ENCODE measurements around the gene NGB.

- TF ChIP-seq POLR2A (IDR thresholded peaks at IDR 0.05; ENCODE audit: low read depth, low read length) (no peak), TAF1 (IDR thresholded peaks at IDR 0.05; ENCODE audit: borderline replicate concordance, low read depth, low read length) (no peak), POLR2AphosphoS5 (IDR thresholded peaks at IDR 0.05; ENCODE audit: low read depth, low read length) (no peak)
Observed at GRCh38 chr14:77239412-77239811, 31.6 kb downstream of the NGB start.

All from GM12892 (cell line).